NCI-H510A (cell line): ENCODE data around the gene WNT2B.

Source experiments
- DNase-seq: peaks from one replicate; lab custom pipeline; 2025; lab: John Stamatoyannopoulos, UW

Gene WNT2B

GRCh38 chr1:112527266-112528010 lies 18.7 kb downstream of the WNT2B start:
- DNase-seq, result no peak

GRCh38 chr1:112528076-112528475 lies 19.3 kb downstream of the WNT2B start:
- no peak for DNase-seq

- no peak for DNase-seq
These were observed 20.5 kb downstream of the WNT2B start for GRCh38 chr1:112529301-112529700.

- no peak for DNase-seq
These were observed 22.1 kb downstream of the WNT2B start for GRCh38 chr1:112530832-112531231.

- DNase-seq, result no peak
These were observed 23.3 kb downstream of the WNT2B start for GRCh38 chr1:112532064-112532463.

GRCh38 chr1:112533029-112533428 lies 24.3 kb downstream of the WNT2B start:
- no peak for DNase-seq

- DNase-seq, result no peak
These were observed 27.8 kb downstream of the WNT2B start for GRCh38 chr1:112536561-112536960.

GRCh38 chr1:112537456-112537855 lies 28.7 kb downstream of the WNT2B start:
- no peak for DNase-seq

- no peak for DNase-seq
These were observed 30.1 kb downstream of the WNT2B start for GRCh38 chr1:112538883-112539282.

GRCh38 chr1:112540226-112540794 lies 31.5 kb downstream of the WNT2B start:
- DNase-seq, result no peak

- DNase-seq, result no peak
These were observed 32.5 kb downstream of the WNT2B start for GRCh38 chr1:112541299-112541698.

GRCh38 chr1:112542206-112542973 lies 33.6 kb downstream of the WNT2B start:
- no peak for DNase-seq

- DNase-seq, result no peak
These were observed 35.4 kb downstream of the WNT2B start for GRCh38 chr1:112544011-112544688.

GRCh38 chr1:112544751-112545150 lies 36.0 kb downstream of the WNT2B start:
- DNase-seq, result no peak

GRCh38 chr1:112546076-112546475 lies 37.3 kb downstream of the WNT2B start:
- DNase-seq, result no peak

GRCh38 chr1:112548547-112548946 lies 39.8 kb downstream of the WNT2B start:
- no peak for DNase-seq

- DNase-seq, result no peak
These were observed 40.8 kb downstream of the WNT2B start for GRCh38 chr1:112549590-112549989.

GRCh38 chr1:112554411-112554810 lies 45.6 kb downstream of the WNT2B start:
- DNase-seq, result no peak

- no peak for DNase-seq
These were observed 48.6 kb downstream of the WNT2B start for GRCh38 chr1:112557385-112557784.

- DNase-seq, result no peak
These were observed 49.9 kb downstream of the WNT2B start for GRCh38 chr1:112558634-112559033.

GRCh38 chr1:112563341-112563740 lies 54.6 kb downstream of the WNT2B start:
- no peak for DNase-seq

- no peak for DNase-seq
These were observed 55.3 kb downstream of the WNT2B start for GRCh38 chr1:112564081-112564480.

- DNase-seq, result no peak
These were observed 57.0 kb downstream of the WNT2B start for GRCh38 chr1:112565800-112566199.
